K562 (cell line): ENCODE data around the gene CSF1R. TPM values are rescaled to one million over a fixed set of nuclear protein-coding genes. Genes with fewer than 3 reads are reported as not detected.
A peak's percentile ranks its signal among the peaks of the same experiment; 100 is the strongest.

ENCODE experiments used
- CBFA2T3 ChIP-seq: fragments of 450-650 bp; IDR thresholded peaks from 2 replicates; pipeline ENCODE4 v1.6.1; 2017
- CREM ChIP-seq: IDR thresholded peaks from 2 replicates; pipeline ENCODE4 v1.6.1; 2014; ENCODE audit warnings: antibody characterized with exemption, low read depth
- L3MBTL2 ChIP-seq: fragments of 450-650 bp; IDR thresholded peaks from 2 replicates; pipeline ENCODE4 v1.6.1; 2016; ENCODE audit warnings: mild to moderate bottlenecking, moderate library complexity
- POLR3A ChIP-seq: IDR thresholded peaks from 2 replicates; pipeline ENCODE4 v1.6.1; 2011; ENCODE audit warnings: borderline replicate concordance, mild to moderate bottlenecking, moderate library complexity; ENCODE audit not compliant: insufficient read length, insufficient read depth; ENCODE audit errors: extremely low read depth
- SMAD3 ChIP-seq: fragments of 450-650 bp; formaldehyde crosslinking; conservative IDR thresholded peaks from 2 replicates; pipeline ENCODE4 v1.4.0; 2020; ENCODE audit warnings: mild to moderate bottlenecking
- SMARCA4 ChIP-seq: fragments of 450-650 bp; IDR thresholded peaks from 2 replicates; pipeline ENCODE4 v1.6.1; 2016
- ZBTB1 ChIP-seq: sonication (generic); formaldehyde crosslinking; IDR thresholded peaks from 2 replicates; pipeline ENCODE4 v1.8.1; 2023; ENCODE audit warnings: missing genetic modification reagents, low read depth, mild to moderate bottlenecking, borderline replicate concordance
- ZNF263 ChIP-seq: sonication (generic); formaldehyde crosslinking; IDR thresholded peaks from 2 replicates; pipeline ENCODE4 v1.8.0; 2022; ENCODE audit warnings: mild to moderate bottlenecking, missing genetic modification reagents, borderline replicate concordance
- polyA plus RNA-seq, 8 experiments: library from polyadenylated mRNA; depleted of rRNA in 4 of 8; stranded (reverse) in 5 of 8; unstranded in 3 of 8; fragments of >200 nt; fragmentation: Nextera tagmentation in 2 of 8; fragmentation: Illumina TruSeq in 1 of 8; extraction: Ambion mirVana in 2 of 8; extraction: Trizol in 1 of 8; gene quantifications; 2 replicates each; pipeline versions ENCODE4 v1.2.1 to v1.2.3, GENCODE V29; 2011 to 2014; ENCODE audit warnings: inconsistent platforms in 1 of 8, missing spikeins in 1 of 8
- total RNA-seq, 7 experiments: library from RNA; depleted of rRNA in 6 of 7; stranded (reverse); fragments of >200 nt in 6 of 7; fragmentation: Illumina TruSeq in 2 of 7; extraction: Trizol in 2 of 7; gene quantifications; 2 replicates each; pipeline versions ENCODE4 v1.2.1 to v1.2.3, GENCODE V29; 2011 to 2021; ENCODE audit warnings: low replicate concordance in 1 of 7
- TF ChIP-seq, protein P1 (sequence below): fragments of 200-800 bp; sonication (Bioruptor generic); IDR thresholded peaks from 2 replicates; pipeline ENCODE4 v1.6.1; 2017; ENCODE audit warnings: missing genetic modification characterization, missing compliant biosample characterization
- TF ChIP-seq, protein P2 (sequence below): fragments of 450-650 bp; formaldehyde crosslinking; IDR thresholded peaks from 2 replicates; pipeline ENCODE4 v1.4.0; 2020; ENCODE audit warnings: mild to moderate bottlenecking, moderate library complexity
- TF ChIP-seq, protein P3 (sequence below): fragments of 250-450 bp; sonication (Bioruptor Pico); IDR thresholded peaks from 2 replicates; pipeline ENCODE4 v1.8.0; 2022; ENCODE audit warnings: moderate library complexity, mild to moderate bottlenecking, inconsistent platforms
- TF ChIP-seq, protein P4 (sequence below): fragments of 150-350 bp; conservative IDR thresholded peaks from 2 replicates; pipeline ENCODE4 v1.6.1; 2014; ENCODE audit warnings: low read length

Gene CSF1R
- total and polyA plus RNA-seq, 9 of the 15 experiments (the other 6 are each of a cell fraction or from before 2014, with no cell fraction given): 0.03 to 0.64 (median 0.20) TPM; not detected in 6

DNA sequence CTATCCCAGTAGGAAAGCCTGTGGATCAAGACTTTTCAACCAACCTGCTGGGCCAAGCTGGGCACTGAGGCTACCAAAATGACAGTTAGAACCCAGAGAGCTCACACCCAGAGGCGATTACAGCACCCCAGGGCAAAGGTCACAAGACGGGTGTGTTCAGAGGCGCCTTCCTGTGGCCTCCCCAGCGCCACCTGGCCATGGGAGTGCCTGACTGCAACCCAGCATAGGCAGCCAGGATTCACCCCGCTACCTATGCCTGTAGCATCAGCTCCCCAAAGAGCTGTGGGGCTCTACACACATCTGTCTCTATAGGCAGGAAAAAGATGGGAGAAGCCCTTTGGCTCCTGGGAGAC, 35.8 kb upstream of the CSF1R start (continued):
- TF ChIP-seq SMARCA4 (no peak), CBFA2T3 (0 out of 2 replicates have a peak, but pooled peaks have one; percentile 5), ZNF263 (CRISPR knock-in tag) (0 out of 2 replicates have a peak, but pooled peaks have one; percentile 14), ZBTB1 (no peak), CREM (no peak), SMAD3 (CRISPR knock-in tag) (no peak), L3MBTL2 (peak; percentile 14; the same call in 1 of the 2 replicates), POLR3A (no peak)
- TF ChIP-seq, protein P1, sequence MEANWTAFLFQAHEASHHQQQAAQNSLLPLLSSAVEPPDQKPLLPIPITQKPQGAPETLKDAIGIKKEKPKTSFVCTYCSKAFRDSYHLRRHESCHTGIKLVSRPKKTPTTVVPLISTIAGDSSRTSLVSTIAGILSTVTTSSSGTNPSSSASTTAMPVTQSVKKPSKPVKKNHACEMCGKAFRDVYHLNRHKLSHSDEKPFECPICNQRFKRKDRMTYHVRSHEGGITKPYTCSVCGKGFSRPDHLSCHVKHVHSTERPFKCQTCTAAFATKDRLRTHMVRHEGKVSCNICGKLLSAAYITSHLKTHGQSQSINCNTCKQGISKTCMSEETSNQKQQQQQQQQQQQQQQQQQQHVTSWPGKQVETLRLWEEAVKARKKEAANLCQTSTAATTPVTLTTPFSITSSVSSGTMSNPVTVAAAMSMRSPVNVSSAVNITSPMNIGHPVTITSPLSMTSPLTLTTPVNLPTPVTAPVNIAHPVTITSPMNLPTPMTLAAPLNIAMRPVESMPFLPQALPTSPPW (CRISPR knock-in tag): peak; percentile 10; the same call in 1 of the 2 replicates
- TF ChIP-seq, protein P2, sequence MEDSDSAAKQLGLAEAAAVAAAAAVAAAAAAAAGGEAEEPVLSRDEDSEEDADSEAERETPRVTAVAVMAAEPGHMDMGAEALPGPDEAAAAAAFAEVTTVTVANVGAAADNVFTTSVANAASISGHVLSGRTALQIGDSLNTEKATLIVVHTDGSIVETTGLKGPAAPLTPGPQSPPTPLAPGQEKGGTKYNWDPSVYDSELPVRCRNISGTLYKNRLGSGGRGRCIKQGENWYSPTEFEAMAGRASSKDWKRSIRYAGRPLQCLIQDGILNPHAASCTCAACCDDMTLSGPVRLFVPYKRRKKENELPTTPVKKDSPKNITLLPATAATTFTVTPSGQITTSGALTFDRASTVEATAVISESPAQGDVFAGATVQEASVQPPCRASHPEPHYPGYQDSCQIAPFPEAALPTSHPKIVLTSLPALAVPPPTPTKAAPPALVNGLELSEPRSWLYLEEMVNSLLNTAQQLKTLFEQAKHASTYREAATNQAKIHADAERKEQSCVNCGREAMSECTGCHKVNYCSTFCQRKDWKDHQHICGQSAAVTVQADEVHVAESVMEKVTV (CRISPR knock-in tag): peak; percentile 78
- TF ChIP-seq, protein P3, sequence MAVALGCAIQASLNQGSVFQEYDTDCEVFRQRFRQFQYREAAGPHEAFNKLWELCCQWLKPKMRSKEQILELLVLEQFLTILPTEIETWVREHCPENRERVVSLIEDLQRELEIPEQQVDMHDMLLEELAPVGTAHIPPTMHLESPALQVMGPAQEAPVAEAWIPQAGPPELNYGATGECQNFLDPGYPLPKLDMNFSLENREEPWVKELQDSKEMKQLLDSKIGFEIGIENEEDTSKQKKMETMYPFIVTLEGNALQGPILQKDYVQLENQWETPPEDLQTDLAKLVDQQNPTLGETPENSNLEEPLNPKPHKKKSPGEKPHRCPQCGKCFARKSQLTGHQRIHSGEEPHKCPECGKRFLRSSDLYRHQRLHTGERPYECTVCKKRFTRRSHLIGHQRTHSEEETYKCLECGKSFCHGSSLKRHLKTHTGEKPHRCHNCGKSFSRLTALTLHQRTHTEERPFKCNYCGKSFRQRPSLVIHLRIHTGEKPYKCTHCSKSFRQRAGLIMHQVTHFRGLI (CRISPR knock-in tag): no peak
- TF ChIP-seq, protein P4, sequence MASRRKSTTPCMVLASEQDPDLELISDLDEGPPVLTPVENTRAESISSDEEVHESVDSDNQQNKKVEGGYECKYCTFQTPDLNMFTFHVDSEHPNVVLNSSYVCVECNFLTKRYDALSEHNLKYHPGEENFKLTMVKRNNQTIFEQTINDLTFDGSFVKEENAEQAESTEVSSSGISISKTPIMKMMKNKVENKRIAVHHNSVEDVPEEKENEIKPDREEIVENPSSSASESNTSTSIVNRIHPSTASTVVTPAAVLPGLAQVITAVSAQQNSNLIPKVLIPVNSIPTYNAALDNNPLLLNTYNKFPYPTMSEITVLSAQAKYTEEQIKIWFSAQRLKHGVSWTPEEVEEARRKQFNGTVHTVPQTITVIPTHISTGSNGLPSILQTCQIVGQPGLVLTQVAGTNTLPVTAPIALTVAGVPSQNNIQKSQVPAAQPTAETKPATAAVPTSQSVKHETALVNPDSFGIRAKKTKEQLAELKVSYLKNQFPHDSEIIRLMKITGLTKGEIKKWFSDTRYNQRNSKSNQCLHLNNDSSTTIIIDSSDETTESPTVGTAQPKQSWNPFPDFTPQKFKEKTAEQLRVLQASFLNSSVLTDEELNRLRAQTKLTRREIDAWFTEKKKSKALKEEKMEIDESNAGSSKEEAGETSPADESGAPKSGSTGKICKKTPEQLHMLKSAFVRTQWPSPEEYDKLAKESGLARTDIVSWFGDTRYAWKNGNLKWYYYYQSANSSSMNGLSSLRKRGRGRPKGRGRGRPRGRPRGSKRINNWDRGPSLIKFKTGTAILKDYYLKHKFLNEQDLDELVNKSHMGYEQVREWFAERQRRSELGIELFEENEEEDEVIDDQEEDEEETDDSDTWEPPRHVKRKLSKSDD: no peak
